Fibroblast of villous mesenchyme (primary cell): ENCODE measurements around the gene DNAH11. TPM values are rescaled to one million over a fixed set of nuclear protein-coding genes. Genes with fewer than 3 reads are reported as not detected.
"Not testable (repeated sequence)": the region's sequence is repeated elsewhere in the genome, so short reads cannot be mapped to it uniquely, and the experiment has no call there.

Experiments
- DNase-seq: peaks from one replicate; pipeline ENCODE4 v3.0.0-alpha.2; 2010; ENCODE audit warnings: low read depth
- H3K4me3 ChIP-seq: 2 replicates; pipeline ENCODE4 v1.5.1; 2011; ENCODE audit warnings: low read depth, mild to moderate bottlenecking, low read length
- total RNA-seq: library from RNA; depleted of rRNA; stranded (reverse); fragments of >200 nt; gene quantifications from 2 replicates; pipeline ENCODE4 v1.2.3, GENCODE V29; 2012
- TF ChIP-seq, protein P1 (sequence below): IDR thresholded peaks from 2 replicates; pipeline ENCODE4 v1.5.1; 2012; ENCODE audit warnings: low read depth, mild to moderate bottlenecking, low read length; ENCODE audit not compliant: insufficient read depth

The DNAH11 gene
- total RNA-seq, 1 donor: under 0.01 TPM

GRCh38 chr7:21866731-21867130 is 323.9 kb downstream of the DNAH11 start:
- TF ChIP-seq, protein P1, sequence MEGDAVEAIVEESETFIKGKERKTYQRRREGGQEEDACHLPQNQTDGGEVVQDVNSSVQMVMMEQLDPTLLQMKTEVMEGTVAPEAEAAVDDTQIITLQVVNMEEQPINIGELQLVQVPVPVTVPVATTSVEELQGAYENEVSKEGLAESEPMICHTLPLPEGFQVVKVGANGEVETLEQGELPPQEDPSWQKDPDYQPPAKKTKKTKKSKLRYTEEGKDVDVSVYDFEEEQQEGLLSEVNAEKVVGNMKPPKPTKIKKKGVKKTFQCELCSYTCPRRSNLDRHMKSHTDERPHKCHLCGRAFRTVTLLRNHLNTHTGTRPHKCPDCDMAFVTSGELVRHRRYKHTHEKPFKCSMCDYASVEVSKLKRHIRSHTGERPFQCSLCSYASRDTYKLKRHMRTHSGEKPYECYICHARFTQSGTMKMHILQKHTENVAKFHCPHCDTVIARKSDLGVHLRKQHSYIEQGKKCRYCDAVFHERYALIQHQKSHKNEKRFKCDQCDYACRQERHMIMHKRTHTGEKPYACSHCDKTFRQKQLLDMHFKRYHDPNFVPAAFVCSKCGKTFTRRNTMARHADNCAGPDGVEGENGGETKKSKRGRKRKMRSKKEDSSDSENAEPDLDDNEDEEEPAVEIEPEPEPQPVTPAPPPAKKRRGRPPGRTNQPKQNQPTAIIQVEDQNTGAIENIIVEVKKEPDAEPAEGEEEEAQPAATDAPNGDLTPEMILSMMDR: no peak
- H3K4me3 ChIP-seq: no peak overlapping the region
- DNase-seq: no peak

GRCh38 chr7:21867226-21867625 is 324.4 kb downstream of the DNAH11 start:
- DNase-seq: no peak
- TF ChIP-seq, protein P1: no peak

GRCh38 chr7:21867816-21868575 is 325.2 kb downstream of the DNAH11 start:
- H3K4me3 ChIP-seq: no peak overlapping the region
- DNase-seq: no peak
- TF ChIP-seq, protein P1: no peak

More at GRCh38 chr7:21867226-21867625, 324.4 kb downstream of the DNAH11 start:
- no peak overlapping the region for H3K4me3 ChIP-seq

DNA sequence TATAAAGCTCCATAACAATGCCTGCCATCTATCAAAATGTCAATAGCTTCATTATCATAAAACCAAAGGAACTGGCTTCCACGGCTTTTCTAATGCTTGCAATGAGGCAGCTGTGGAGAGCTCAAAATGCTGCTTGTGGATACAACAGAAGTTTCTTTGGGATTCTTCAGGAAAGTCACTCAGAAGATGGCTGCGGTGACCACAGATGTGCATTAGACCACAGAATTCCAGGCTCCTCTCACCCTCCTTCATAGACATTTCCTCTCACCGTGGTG is 325.7 kb downstream of the DNAH11 start:
- no peak overlapping the region for H3K4me3 ChIP-seq
- DNase-seq: no peak
- TF ChIP-seq, protein P1: no peak

DNA sequence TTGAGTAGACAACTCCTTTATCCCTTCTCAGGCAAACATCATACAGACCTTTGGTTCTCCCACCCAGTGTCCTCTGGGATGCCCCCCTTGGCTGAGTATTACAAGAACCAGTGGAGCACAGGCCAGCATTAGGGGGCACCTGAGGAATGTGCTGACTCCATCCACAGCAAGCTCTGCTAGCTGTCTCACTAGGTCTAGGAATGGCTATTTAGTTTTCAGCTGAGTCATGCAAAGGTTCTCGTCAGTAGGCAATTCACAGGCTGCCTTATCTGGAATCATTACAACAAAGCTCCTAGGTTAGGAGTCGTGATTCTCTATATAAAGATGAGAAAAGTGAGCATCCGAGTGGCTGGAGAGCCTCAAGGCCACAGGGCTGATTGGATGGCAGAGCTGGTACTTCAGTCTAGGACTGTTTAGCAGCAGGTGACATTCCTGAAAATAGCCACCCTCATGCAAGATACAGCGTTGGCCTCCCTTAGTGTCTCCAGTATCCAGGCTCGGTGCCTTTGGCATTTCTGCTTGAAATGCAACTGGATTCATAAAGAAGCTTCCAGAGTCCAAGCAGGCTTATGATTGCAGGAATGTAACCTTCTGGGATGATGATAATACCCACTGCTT is 327.1 kb downstream of the DNAH11 start:
- TF ChIP-seq, protein P1: no peak

GRCh38 chr7:21883069-21883468 is 340.2 kb downstream of the DNAH11 start:
- DNase-seq: no peak

More for the DNA sequence above, 327.1 kb downstream of the DNAH11 start:
- H3K4me3 ChIP-seq: no peak overlapping the region
- peak; percentile 44 for DNase-seq

DNA sequence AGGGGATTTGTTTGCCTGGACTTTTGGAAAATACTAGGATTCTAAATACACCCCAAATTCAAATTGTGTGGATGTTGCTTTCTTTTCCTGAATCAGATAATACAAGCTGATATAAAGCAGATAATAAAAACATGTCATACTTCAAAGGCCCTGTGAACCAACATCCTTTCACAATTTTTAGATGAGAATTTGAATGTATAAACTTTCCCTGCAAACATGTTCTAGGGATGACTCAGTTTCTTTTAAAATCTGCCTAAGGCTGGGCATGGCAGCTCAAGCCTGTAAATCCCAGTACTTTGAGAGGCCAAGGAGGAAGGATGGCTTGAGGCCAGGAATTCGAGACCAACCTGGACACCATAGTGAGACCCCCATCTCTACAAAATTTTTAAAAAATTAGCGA is 340.7 kb downstream of the DNAH11 start:
- H3K4me3 ChIP-seq: not testable (repeated sequence)
- peak; percentile 37 for DNase-seq

More at GRCh38 chr7:21883069-21883468, 340.2 kb downstream of the DNAH11 start:
- no peak overlapping the region for H3K4me3 ChIP-seq
- TF ChIP-seq, protein P1: no peak
